Neural progenitor cell (in vitro differentiated cells): Measurements from ENCODE around the gene GRHL1.

Source experiments
- EZH2 ChIP-seq: fragments of 200-600 bp; sonication (generic); IDR thresholded peaks from 2 replicates; pipeline ENCODE4 v1.6.1; 2017; ENCODE audit warnings: antibody characterized with exemption, mild to moderate bottlenecking, moderate library complexity
- EZH2phosphoT487 ChIP-seq: fragments of 200-600 bp; sonication (generic); IDR thresholded peaks from 2 replicates; pipeline ENCODE4 v1.6.1; 2017; ENCODE audit warnings: antibody characterized with exemption
- TF ChIP-seq, protein P1 (sequence below): fragments of 200-600 bp; sonication (generic); IDR thresholded peaks from 2 replicates; pipeline ENCODE4 v1.5.1; 2017; ENCODE audit warnings: antibody characterized with exemption, mild to moderate bottlenecking

DNA sequence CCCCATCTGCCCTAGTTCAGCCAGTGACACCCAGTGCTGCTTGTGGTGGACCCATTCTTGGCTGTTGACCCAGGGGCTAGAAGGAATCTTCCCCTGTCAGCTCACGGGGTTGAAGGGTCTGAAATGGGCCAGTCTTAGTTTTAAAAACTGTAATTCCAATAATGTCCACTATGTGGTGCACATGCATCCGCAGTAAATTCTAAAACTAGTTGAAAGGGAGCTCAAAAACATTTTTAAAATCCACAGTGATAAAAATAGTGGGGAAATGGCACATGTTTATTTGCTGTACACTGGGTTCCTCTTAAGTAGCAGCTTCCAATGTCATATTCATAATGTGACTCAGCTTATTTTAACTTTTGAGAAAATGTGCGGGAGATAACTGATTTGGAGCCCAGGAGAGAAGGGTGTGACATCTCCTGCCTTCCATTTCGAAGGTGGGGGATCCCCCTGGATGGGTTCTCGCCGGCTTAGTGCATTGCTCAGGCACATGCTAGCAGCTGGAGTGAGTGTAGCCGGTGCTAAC is 32.8 kb downstream of the GRHL1 start:
- TF ChIP-seq, protein P1, sequence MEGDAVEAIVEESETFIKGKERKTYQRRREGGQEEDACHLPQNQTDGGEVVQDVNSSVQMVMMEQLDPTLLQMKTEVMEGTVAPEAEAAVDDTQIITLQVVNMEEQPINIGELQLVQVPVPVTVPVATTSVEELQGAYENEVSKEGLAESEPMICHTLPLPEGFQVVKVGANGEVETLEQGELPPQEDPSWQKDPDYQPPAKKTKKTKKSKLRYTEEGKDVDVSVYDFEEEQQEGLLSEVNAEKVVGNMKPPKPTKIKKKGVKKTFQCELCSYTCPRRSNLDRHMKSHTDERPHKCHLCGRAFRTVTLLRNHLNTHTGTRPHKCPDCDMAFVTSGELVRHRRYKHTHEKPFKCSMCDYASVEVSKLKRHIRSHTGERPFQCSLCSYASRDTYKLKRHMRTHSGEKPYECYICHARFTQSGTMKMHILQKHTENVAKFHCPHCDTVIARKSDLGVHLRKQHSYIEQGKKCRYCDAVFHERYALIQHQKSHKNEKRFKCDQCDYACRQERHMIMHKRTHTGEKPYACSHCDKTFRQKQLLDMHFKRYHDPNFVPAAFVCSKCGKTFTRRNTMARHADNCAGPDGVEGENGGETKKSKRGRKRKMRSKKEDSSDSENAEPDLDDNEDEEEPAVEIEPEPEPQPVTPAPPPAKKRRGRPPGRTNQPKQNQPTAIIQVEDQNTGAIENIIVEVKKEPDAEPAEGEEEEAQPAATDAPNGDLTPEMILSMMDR: peak; percentile 77
- TF ChIP-seq EZH2: no peak
- no peak for TF ChIP-seq EZH2phosphoT487
